ENCODE measurements around the gene ADAMTS7.

GRCh38 chr15:78791357-78791756, 19.9 kb downstream of the ADAMTS7 start:
- no peak for TF ChIP-seq CTCF (IDR thresholded peaks at IDR 0.05)
- no peak for TF ChIP-seq POLR2A (IDR thresholded peaks at IDR 0.05)
